HepG2 (cell line): ENCODE measurements around the gene EPS8. TPM values are rescaled to one million over a fixed set of nuclear protein-coding genes. Genes with fewer than 3 reads are reported as not detected.

ENCODE experiments used
- ATRX ChIP-seq: sonication (generic); formaldehyde crosslinking; IDR thresholded peaks from 2 replicates; pipeline ENCODE4 v1.4.0; 2020; ENCODE audit warnings: missing genetic modification reagents, borderline replicate concordance
- EHMT2 ChIP-seq: fragments of 200-600 bp; sonication (generic); IDR thresholded peaks from 2 replicates; pipeline ENCODE4 v1.7.0; 2017; ENCODE audit warnings: antibody characterized with exemption, low read depth, low read length, borderline replicate concordance
- HHEX ChIP-seq: IDR thresholded peaks from 2 replicates; pipeline ENCODE4 v1.6.1; 2016; ENCODE audit warnings: control low read depth
- HOXA3 ChIP-seq: sonication (generic); formaldehyde crosslinking; IDR thresholded peaks from 2 replicates; pipeline ENCODE4 v1.5.0; 2020; ENCODE audit warnings: missing genetic modification reagents
- HOXD1 ChIP-seq: sonication (generic); formaldehyde crosslinking; IDR thresholded peaks from 2 replicates; pipeline ENCODE4 v1.5.0; 2020; ENCODE audit warnings: missing genetic modification reagents
- MAX ChIP-seq: IDR thresholded peaks from 2 replicates; pipeline ENCODE4 v1.6.1; 2012; ENCODE audit warnings: inconsistent platforms
- MAZ ChIP-seq, 2 experiments: sonication (generic) in 1 of 2; formaldehyde crosslinking in 1 of 2; IDR thresholded peaks; 2 replicates each; pipeline versions ENCODE4 v1.5.0 to v1.6.1; 2012 to 2020; ENCODE audit warnings: low read depth in 2 of 2, mild to moderate bottlenecking in 2 of 2, borderline replicate concordance in 1 of 2, improper control_type of control experiment in 1 of 2, low read length in 1 of 2, missing genetic modification reagents in 1 of 2, moderate library complexity in 1 of 2
- NFIC ChIP-seq: IDR thresholded peaks from 2 replicates; pipeline ENCODE4 v1.6.1; 2012; ENCODE audit warnings: mild to moderate bottlenecking, low read length, inconsistent platforms
- ONECUT2 ChIP-seq: sonication (generic); formaldehyde crosslinking; IDR thresholded peaks from 2 replicates; pipeline ENCODE4 v1.4.0; 2020; ENCODE audit warnings: missing genetic modification reagents
- SALL2 ChIP-seq: sonication (generic); formaldehyde crosslinking; IDR thresholded peaks from 2 replicates; pipeline ENCODE4 v1.8.1; 2023; ENCODE audit warnings: mild to moderate bottlenecking, missing genetic modification reagents, inconsistent platforms
- SOX5 ChIP-seq: IDR thresholded peaks from 2 replicates; pipeline ENCODE4 v1.6.1; 2016; ENCODE audit warnings: borderline replicate concordance
- TBX3 ChIP-seq: fragments of 450-650 bp; IDR thresholded peaks from 2 replicates; pipeline ENCODE4 v1.6.1; 2017; ENCODE audit warnings: antibody characterized with exemption, mild to moderate bottlenecking, inconsistent platforms, borderline replicate concordance
- THAP11 ChIP-seq: IDR thresholded peaks from 2 replicates; pipeline ENCODE4 v1.6.1; 2016; ENCODE audit warnings: missing biosample characterization, missing genetic modification reagents
- ZFP1 ChIP-seq: IDR thresholded peaks from 2 replicates; pipeline ENCODE4 v1.6.1; 2016
- ZNF121 ChIP-seq: sonication (generic); formaldehyde crosslinking; IDR thresholded peaks from 2 replicates; pipeline ENCODE4 v1.5.0; 2020; ENCODE audit warnings: mild to moderate bottlenecking, missing genetic modification reagents
- ZNF33B ChIP-seq: sonication (generic); formaldehyde crosslinking; IDR thresholded peaks from 2 replicates; pipeline ENCODE4 v1.5.1; 2020; ENCODE audit warnings: mild to moderate bottlenecking, missing genetic modification reagents
- ZNF414 ChIP-seq: sonication (generic); formaldehyde crosslinking; IDR thresholded peaks from 2 replicates; pipeline ENCODE4 v1.5.0; 2020; ENCODE audit warnings: missing genetic modification reagents
- ZNF468 ChIP-seq: sonication (generic); formaldehyde crosslinking; IDR thresholded peaks from 2 replicates; pipeline ENCODE4 v1.8.0; 2022; ENCODE audit warnings: mild to moderate bottlenecking, moderate library complexity, missing genetic modification reagents
- ZNF546 ChIP-seq: sonication (generic); formaldehyde crosslinking; conservative IDR thresholded peaks from 2 replicates; pipeline ENCODE4 v1.8.1; 2023; ENCODE audit warnings: mild to moderate bottlenecking, missing genetic modification reagents
- ZNF589 ChIP-seq: sonication (generic); formaldehyde crosslinking; conservative IDR thresholded peaks from 2 replicates; pipeline ENCODE4 v1.8.0; 2022; ENCODE audit warnings: mild to moderate bottlenecking, moderate library complexity, missing genetic modification reagents
- polyA plus RNA-seq, 8 experiments: library from polyadenylated mRNA; depleted of rRNA in 3 of 8; stranded (reverse) in 7 of 8; unstranded in 1 of 8; fragments of >200 nt; fragmentation: Illumina TruSeq in 4 of 8; extraction: Trizol in 4 of 8; gene quantifications; 2 replicates each; pipeline versions ENCODE4 v1.2.1 to v1.2.3, GENCODE V29; 2011 to 2016; ENCODE audit warnings: low read depth in 4 of 8, missing spikeins in 1 of 8, mixed read lengths in 1 of 8; ENCODE audit not compliant: insufficient read depth in 1 of 8
- total RNA-seq, 5 experiments: library from RNA; depleted of rRNA; stranded (reverse); fragments of >200 nt; fragmentation: Illumina TruSeq; extraction: Trizol; gene quantifications; 2 replicates each; pipeline ENCODE4 v1.2.3, GENCODE V29; 2016; ENCODE audit warnings: low read depth in 1 of 5
- TF ChIP-seq, protein P1 (sequence below): sonication (generic); formaldehyde crosslinking; IDR thresholded peaks from 2 replicates; pipeline ENCODE4 v1.4.0; 2020; ENCODE audit warnings: missing genetic modification reagents
- TF ChIP-seq, protein P2 (sequence below): sonication (generic); formaldehyde crosslinking; IDR thresholded peaks from 2 replicates; pipeline ENCODE4 v1.4.0; 2020; ENCODE audit warnings: mild to moderate bottlenecking, missing genetic modification reagents
- TF ChIP-seq, protein P3 (sequence below): sonication (generic); formaldehyde crosslinking; IDR thresholded peaks from 2 replicates; pipeline ENCODE4 v1.5.0; 2020; ENCODE audit warnings: missing genetic modification reagents

EPS8 gene
- total and polyA plus RNA-seq, 2 of the 13 experiments (the other 11 are each of a cell fraction or from before 2014, with no cell fraction given) = 37.1 to 43.4 TPM

DNA sequence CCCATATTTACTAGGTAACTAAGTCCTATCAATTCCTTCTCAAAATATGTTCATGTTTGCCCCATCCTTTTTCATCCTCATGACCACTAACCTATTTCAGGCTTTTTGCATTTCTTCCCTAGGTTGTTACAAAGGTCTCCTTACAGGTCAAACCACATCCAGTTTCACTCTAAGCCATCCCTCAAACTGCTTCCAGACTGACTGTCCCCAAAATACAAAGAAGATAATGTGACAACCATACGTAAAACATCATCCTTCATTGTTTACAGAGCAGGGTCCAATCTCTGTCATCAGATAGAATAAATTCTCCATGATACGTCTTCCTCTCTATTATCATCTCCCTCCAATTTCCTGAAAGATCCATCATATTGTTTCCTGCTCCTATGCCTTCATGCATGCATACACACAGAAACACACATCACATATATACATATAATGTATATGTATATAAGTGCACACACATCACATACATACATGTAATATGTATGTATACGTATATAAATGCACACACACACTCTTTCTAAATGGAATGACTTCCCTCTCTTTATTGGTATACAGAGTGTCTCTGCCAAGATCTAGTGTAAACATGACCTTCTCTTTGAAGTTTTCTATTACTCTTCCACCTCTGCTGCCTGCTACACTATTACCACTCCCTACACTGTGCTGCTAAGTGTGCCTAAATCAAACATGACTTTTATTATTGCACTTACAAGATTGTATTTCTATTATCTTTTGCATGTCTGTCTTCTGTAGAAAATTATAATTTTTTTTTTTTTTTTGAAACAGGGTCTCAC is 30.7 kb upstream of the EPS8 start (continued):
- peak; percentile 90 for TF ChIP-seq NFIC
- TF ChIP-seq, protein P1, sequence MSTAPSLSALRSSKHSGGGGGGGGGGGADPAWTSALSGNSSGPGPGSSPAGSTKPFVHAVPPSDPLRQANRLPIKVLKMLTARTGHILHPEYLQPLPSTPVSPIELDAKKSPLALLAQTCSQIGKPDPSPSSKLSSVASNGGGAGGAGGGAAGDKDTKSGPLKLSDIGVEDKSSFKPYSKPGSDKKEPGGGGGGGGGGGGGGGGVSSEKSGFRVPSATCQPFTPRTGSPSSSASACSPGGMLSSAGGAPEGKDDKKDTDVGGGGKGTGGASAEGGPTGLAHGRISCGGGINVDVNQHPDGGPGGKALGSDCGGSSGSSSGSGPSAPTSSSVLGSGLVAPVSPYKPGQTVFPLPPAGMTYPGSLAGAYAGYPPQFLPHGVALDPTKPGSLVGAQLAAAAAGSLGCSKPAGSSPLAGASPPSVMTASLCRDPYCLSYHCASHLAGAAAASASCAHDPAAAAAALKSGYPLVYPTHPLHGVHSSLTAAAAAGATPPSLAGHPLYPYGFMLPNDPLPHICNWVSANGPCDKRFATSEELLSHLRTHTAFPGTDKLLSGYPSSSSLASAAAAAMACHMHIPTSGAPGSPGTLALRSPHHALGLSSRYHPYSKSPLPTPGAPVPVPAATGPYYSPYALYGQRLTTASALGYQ (CRISPR knock-in tag) = 0 out of 2 replicates have a peak, but pooled peaks have one; percentile 26
- TF ChIP-seq ZFP1 (CRISPR knock-in tag) = 0 out of 2 replicates have a peak, but pooled peaks have one; percentile 22
- peak; percentile 89 for TF ChIP-seq TBX3
- peak; percentile 27; the same call in 1 of the 2 replicates for TF ChIP-seq MAX
- TF ChIP-seq ZNF414 (CRISPR knock-in tag) = no peak
- TF ChIP-seq ATRX (CRISPR knock-in tag) = no peak
- TF ChIP-seq THAP11 = peak; percentile 52; the same call in 1 of the 2 replicates
- TF ChIP-seq, protein P2, sequence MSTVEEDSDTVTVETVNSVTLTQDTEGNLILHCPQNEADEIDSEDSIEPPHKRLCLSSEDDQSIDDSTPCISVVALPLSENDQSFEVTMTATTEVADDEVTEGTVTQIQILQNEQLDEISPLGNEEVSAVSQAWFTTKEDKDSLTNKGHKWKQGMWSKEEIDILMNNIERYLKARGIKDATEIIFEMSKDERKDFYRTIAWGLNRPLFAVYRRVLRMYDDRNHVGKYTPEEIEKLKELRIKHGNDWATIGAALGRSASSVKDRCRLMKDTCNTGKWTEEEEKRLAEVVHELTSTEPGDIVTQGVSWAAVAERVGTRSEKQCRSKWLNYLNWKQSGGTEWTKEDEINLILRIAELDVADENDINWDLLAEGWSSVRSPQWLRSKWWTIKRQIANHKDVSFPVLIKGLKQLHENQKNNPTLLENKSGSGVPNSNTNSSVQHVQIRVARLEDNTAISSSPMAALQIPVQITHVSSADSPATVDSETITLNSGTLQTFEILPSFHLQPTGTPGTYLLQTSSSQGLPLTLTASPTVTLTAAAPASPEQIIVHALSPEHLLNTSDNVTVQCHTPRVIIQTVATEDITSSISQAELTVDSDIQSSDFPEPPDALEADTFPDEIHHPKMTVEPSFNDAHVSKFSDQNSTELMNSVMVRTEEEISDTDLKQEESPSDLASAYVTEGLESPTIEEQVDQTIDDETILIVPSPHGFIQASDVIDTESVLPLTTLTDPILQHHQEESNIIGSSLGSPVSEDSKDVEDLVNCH (CRISPR knock-in tag) = no peak
- TF ChIP-seq MAZ (IDR thresholded peaks at IDR 0.05; ENCODE audit: borderline replicate concordance, low read depth, low read length) = no peak
- TF ChIP-seq MAZ (CRISPR knock-in tag; IDR thresholded peaks at IDR 0.05; ENCODE audit: low read depth) = no peak
- TF ChIP-seq ZNF33B (CRISPR knock-in tag) = no peak
- TF ChIP-seq HHEX (CRISPR knock-in tag) = peak; percentile 91
- TF ChIP-seq HOXD1 (CRISPR knock-in tag) = no peak
- TF ChIP-seq SOX5 = peak; percentile 94
- no peak for TF ChIP-seq SALL2 (CRISPR knock-in tag)
- TF ChIP-seq EHMT2 = no peak
- no peak for TF ChIP-seq ZNF468 (CRISPR knock-in tag)
- no peak for TF ChIP-seq HOXA3
- TF ChIP-seq, protein P3, sequence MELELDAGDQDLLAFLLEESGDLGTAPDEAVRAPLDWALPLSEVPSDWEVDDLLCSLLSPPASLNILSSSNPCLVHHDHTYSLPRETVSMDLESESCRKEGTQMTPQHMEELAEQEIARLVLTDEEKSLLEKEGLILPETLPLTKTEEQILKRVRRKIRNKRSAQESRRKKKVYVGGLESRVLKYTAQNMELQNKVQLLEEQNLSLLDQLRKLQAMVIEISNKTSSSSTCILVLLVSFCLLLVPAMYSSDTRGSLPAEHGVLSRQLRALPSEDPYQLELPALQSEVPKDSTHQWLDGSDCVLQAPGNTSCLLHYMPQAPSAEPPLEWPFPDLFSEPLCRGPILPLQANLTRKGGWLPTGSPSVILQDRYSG (CRISPR knock-in tag) = no peak
- no peak for TF ChIP-seq ZNF589 (CRISPR knock-in tag)
- no peak for TF ChIP-seq ZNF121
- no peak for TF ChIP-seq ZNF546 (CRISPR knock-in tag)
- TF ChIP-seq ONECUT2 (CRISPR knock-in tag) = no peak
